Measurements from ENCODE around the gene PARD3.

GRCh38 chr10:34504534-34504933 is 310.6 kb downstream of the PARD3 start:
- TF ChIP-seq USF2 (IDR thresholded peaks at IDR 0.05) (no peak), HMGXB4 (CRISPR knock-in tag; IDR thresholded peaks at IDR 0.05; ENCODE audit: borderline replicate concordance) (no peak), PHF8 (IDR thresholded peaks at IDR 0.05; ENCODE audit: borderline replicate concordance, low read depth) (no peak), CTCF (IDR thresholded peaks at IDR 0.05) (no peak), POLR2A (IDR thresholded peaks at IDR 0.05; ENCODE audit: low read length) (no peak), CHD2 (IDR thresholded peaks at IDR 0.05; ENCODE audit: low read length, partially characterized antibody) (no peak), EHMT2 (IDR thresholded peaks at IDR 0.05; ENCODE audit: low read depth) (no peak), RARB (CRISPR knock-in tag; IDR thresholded peaks at IDR 0.05) (no peak), ZSCAN20 (CRISPR knock-in tag; IDR thresholded peaks at IDR 0.05) (no peak), MYC (IDR thresholded peaks at IDR 0.05; ENCODE audit: borderline replicate concordance, low read length) (no peak), JUN (IDR thresholded peaks at IDR 0.05) (no peak)

Measured in A549 (cell line).